Neural cell (in vitro differentiated cells): Measurements from ENCODE around the gene SREBF1. TPM values are rescaled to one million over a fixed set of nuclear protein-coding genes. Genes with fewer than 3 reads are reported as not detected.

Experiments used
- H2AFZ ChIP-seq: fragments of 200-600, 300-800 bp; sonication (generic), shearing (Covaris generic); 2 replicates; pipeline ENCODE4 v1.6.0; 2014; ENCODE audit warnings: low read depth, mild to moderate bottlenecking, antibody characterized with exemption, low read length, moderate library complexity
- H3F3A ChIP-seq: fragments of 200-600 bp; shearing (Covaris generic); 2 replicates; pipeline ENCODE4 v1.6.1; 2016; ENCODE audit warnings: mild to moderate bottlenecking, moderate library complexity, mixed read lengths, antibody characterized with exemption, low read length; ENCODE audit not compliant: insufficient read depth, poor library complexity, severe bottlenecking
- H3K27ac ChIP-seq: fragments of 200-600, 300-800 bp; sonication (generic), shearing (Covaris generic); 2 replicates; pipeline ENCODE4 v1.5.1; 2014; ENCODE audit warnings: mild to moderate bottlenecking, low read length, moderate library complexity
- H3K27me3 ChIP-seq: fragments of 300-800, 200-600 bp; sonication (generic), shearing (Covaris generic); 2 replicates; pipeline ENCODE4 v1.6.0; 2014; ENCODE audit warnings: mild to moderate bottlenecking, low read depth, low read length, moderate library complexity; ENCODE audit not compliant: insufficient read depth
- H3K36me3 ChIP-seq: fragments of 300-800, 200-600 bp; sonication (generic), shearing (Covaris generic); 2 replicates; pipeline ENCODE4 v1.5.1; 2014; ENCODE audit warnings: mild to moderate bottlenecking, antibody characterized with exemption, low read length, moderate library complexity; ENCODE audit not compliant: insufficient read depth
- H3K4me2 ChIP-seq: fragments of 300-800, 200-600 bp; sonication (generic), shearing (Covaris generic); 2 replicates; pipeline ENCODE4 v1.6.0; 2014; ENCODE audit warnings: mild to moderate bottlenecking, low read length
- H3K4me3 ChIP-seq: fragments of 300-800, 200-600 bp; sonication (generic), shearing (Covaris generic); 2 replicates; pipeline ENCODE4 v1.5.1; 2014; ENCODE audit warnings: mild to moderate bottlenecking, low read length, moderate library complexity
- H3K79me2 ChIP-seq: fragments of 200-600 bp; shearing (Covaris generic); replicated peaks from 2 replicates; pipeline ENCODE4 v1.6.0; 2014; ENCODE audit warnings: mild to moderate bottlenecking, low read length, moderate library complexity; ENCODE audit not compliant: insufficient read depth
- H3K9ac ChIP-seq: fragments of 300-800, 200-600 bp; sonication (generic), shearing (Covaris generic); 2 replicates; pipeline ENCODE4 v1.6.1; 2016; ENCODE audit warnings: mild to moderate bottlenecking, low read length, mixed read lengths
- H3K9me2 ChIP-seq: fragments of 200-600 bp; shearing (Covaris generic); 2 replicates; pipeline ENCODE4 v1.6.1; 2016; ENCODE audit warnings: mild to moderate bottlenecking, low read length, mixed read lengths; ENCODE audit not compliant: insufficient read depth
- H3K9me3 ChIP-seq: fragments of 200-600, 300-800 bp; sonication (generic), shearing (Covaris generic); 2 replicates; pipeline ENCODE4 v1.6.1; 2016; ENCODE audit warnings: mild to moderate bottlenecking, mixed run types, low read length, moderate library complexity, mixed read lengths
- H4K20me1 ChIP-seq: fragments of 200-600 bp; shearing (Covaris generic); 2 replicates; pipeline ENCODE4 v1.6.1; 2016; ENCODE audit warnings: mild to moderate bottlenecking, mixed run types; ENCODE audit not compliant: insufficient read depth
- CTCF ChIP-seq: fragments of 450-650 bp; IDR thresholded peaks from 2 replicates; pipeline ENCODE4 v1.5.1; 2014; ENCODE audit warnings: antibody characterized with exemption, mild to moderate bottlenecking, moderate library complexity; ENCODE audit not compliant: poor library complexity, severe bottlenecking
- EP300 ChIP-seq: fragments of 450-650 bp; conservative IDR thresholded peaks from 2 replicates; pipeline ENCODE4 v1.6.1; 2014; ENCODE audit warnings: antibody characterized with exemption, mild to moderate bottlenecking, moderate library complexity; ENCODE audit not compliant: poor library complexity, severe bottlenecking
- EZH2 ChIP-seq: fragments of 200-600, 300-800 bp; shearing (Covaris generic), sonication (generic); IDR thresholded peaks from 2 replicates; pipeline ENCODE4 v1.6.1; 2014; ENCODE audit warnings: antibody characterized with exemption, low read length, borderline replicate concordance, mild to moderate bottlenecking; ENCODE audit not compliant: insufficient read depth, poor library complexity, severe bottlenecking
- MXI1 ChIP-seq: fragments of 450-650 bp; conservative IDR thresholded peaks from 2 replicates; pipeline ENCODE4 v1.6.1; 2014; ENCODE audit warnings: antibody characterized with exemption, mild to moderate bottlenecking; ENCODE audit not compliant: poor library complexity, severe bottlenecking
- POLR2AphosphoS5 ChIP-seq: IDR thresholded peaks from 2 replicates; pipeline ENCODE4 v1.6.1; 2012
- RAD21 ChIP-seq: fragments of 450-650 bp; conservative IDR thresholded peaks from 2 replicates; pipeline ENCODE4 v1.6.1; 2014; ENCODE audit warnings: antibody characterized with exemption, mild to moderate bottlenecking, moderate library complexity
- SMC3 ChIP-seq: fragments of 450-650 bp; conservative IDR thresholded peaks from 2 replicates; pipeline ENCODE4 v1.6.1; 2014; ENCODE audit warnings: antibody characterized with exemption, mild to moderate bottlenecking, moderate library complexity; ENCODE audit not compliant: poor library complexity
- TAF1 ChIP-seq: IDR thresholded peaks from 2 replicates; pipeline ENCODE4 v1.6.1; 2012; ENCODE audit warnings: low read depth
- polyA plus RNA-seq: library from polyadenylated mRNA; depleted of rRNA; stranded (reverse); fragments of >200 nt; gene quantifications from 2 replicates; pipeline ENCODE4 v1.2.3, GENCODE V29; 2014
- TF ChIP-seq, protein P1 (sequence below): IDR thresholded peaks from 2 replicates; pipeline ENCODE4 v1.6.1; 2012; ENCODE audit warnings: borderline replicate concordance

The SREBF1 gene
- polyA plus RNA-seq, 1 donor from 2014 or later: 22.5 TPM

GRCh38 chr17:17847726-17848125 is 10.9 kb upstream of the SREBF1 start:
- H3K4me3 ChIP-seq: no peak overlapping the region
- H3K9me2 ChIP-seq: no peaks in the 10 kb centered on the region
- H3K36me3 ChIP-seq: no peaks in the 10 kb centered on the region
- H3K27ac ChIP-seq: no peak overlapping the region
- H2AFZ ChIP-seq: no peak overlapping the region
- no peaks in the 10 kb centered on the region for H4K20me1 ChIP-seq
- H3K4me2 ChIP-seq: no peak overlapping the region
- TF ChIP-seq EZH2 (no peak), POLR2AphosphoS5 (no peak), MXI1 (no peak), RAD21 (no peak), TAF1 (no peak), CTCF (no peak), SMC3 (no peak), EP300 (no peak)
- TF ChIP-seq, protein P1, sequence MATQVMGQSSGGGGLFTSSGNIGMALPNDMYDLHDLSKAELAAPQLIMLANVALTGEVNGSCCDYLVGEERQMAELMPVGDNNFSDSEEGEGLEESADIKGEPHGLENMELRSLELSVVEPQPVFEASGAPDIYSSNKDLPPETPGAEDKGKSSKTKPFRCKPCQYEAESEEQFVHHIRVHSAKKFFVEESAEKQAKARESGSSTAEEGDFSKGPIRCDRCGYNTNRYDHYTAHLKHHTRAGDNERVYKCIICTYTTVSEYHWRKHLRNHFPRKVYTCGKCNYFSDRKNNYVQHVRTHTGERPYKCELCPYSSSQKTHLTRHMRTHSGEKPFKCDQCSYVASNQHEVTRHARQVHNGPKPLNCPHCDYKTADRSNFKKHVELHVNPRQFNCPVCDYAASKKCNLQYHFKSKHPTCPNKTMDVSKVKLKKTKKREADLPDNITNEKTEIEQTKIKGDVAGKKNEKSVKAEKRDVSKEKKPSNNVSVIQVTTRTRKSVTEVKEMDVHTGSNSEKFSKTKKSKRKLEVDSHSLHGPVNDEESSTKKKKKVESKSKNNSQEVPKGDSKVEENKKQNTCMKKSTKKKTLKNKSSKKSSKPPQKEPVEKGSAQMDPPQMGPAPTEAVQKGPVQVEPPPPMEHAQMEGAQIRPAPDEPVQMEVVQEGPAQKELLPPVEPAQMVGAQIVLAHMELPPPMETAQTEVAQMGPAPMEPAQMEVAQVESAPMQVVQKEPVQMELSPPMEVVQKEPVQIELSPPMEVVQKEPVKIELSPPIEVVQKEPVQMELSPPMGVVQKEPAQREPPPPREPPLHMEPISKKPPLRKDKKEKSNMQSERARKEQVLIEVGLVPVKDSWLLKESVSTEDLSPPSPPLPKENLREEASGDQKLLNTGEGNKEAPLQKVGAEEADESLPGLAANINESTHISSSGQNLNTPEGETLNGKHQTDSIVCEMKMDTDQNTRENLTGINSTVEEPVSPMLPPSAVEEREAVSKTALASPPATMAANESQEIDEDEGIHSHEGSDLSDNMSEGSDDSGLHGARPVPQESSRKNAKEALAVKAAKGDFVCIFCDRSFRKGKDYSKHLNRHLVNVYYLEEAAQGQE: no peak
- no peaks in the 10 kb centered on the region for H3K27me3 ChIP-seq
- no peaks in the 10 kb centered on the region for H3F3A ChIP-seq
- no peaks in the 10 kb centered on the region for H3K79me2 ChIP-seq
- no peaks in the 10 kb centered on the region for H3K9me3 ChIP-seq
- no peak overlapping the region for H3K9ac ChIP-seq

GRCh38 chr17:17847118-17847689 is 10.4 kb upstream of the SREBF1 start:
- no peak overlapping the region for H3K27ac ChIP-seq
- H3K36me3 ChIP-seq: no peaks in the 10 kb centered on the region
- TF ChIP-seq EP300 (no peak), TAF1 (no peak), MXI1 (no peak)
- TF ChIP-seq, protein P1: no peak

More at GRCh38 chr17:17847118-17847689, 10.4 kb upstream of the SREBF1 start:
- Histone ChIP-seq H3K9me2 (no peaks in the 10 kb centered on the region), H3K4me3 (no peak overlapping the region), H2AFZ (no peak overlapping the region), H3K9me3 (no peaks in the 10 kb centered on the region), H4K20me1 (no peaks in the 10 kb centered on the region), H3K79me2 (no peaks in the 10 kb centered on the region), H3K9ac (no peak overlapping the region), H3F3A (no peaks in the 10 kb centered on the region), H3K4me2 (no peak overlapping the region), H3K27me3 (no peaks in the 10 kb centered on the region)
